GM18909 (cell line): ENCODE measurements around the gene CTH.
"Not testable (repeated sequence)": the region's sequence is repeated elsewhere in the genome, so short reads cannot be mapped to it uniquely, and the experiment has no call there.

Experiments
- ATAC-seq: cut with Tn5 transposase; IDR thresholded peaks from one replicate; pipeline ENCODE4 v1.9.1; 2021; ENCODE audit warnings: mild to moderate bottlenecking; ENCODE audit not compliant: unreplicated experiment, poor library complexity

CTH gene

DNA sequence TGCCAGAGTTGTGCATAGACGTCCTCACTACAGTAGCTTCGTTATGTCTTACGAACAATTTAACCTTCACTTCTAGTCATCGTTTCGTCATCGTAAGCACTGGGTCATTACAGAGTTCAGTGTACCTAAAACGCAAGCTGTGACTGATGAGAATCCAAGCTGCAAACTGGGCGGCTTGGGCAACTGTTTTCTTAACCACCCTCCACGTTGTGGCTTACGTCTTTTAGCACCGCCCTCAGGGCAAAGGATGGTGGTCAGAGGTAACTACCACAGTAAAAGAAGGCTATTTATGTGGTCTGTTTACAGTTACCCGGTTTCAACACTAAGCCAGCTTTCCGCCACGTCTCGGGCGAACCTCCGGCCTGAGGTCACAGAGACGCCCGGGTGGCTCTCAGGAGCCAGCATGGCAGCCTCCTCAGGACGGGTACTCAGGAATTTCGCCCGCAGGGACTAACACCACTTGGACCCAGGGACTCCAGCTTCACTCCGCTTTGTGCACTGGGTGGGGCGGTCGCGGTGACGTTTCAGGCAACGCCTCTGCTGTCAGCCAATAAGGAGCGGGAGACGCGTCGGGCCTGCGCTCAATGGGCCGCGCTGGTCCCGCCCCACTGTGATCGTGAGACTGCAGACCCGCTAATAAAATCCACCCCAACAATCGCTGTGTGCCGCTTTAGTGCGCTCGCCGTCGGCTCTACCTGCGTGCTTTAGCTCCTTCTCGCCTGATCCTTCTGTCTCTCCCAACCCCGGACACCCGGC is at the start of gene CTH:
Gene CTH, plus strand, starts transcription at position 665 of the 756 bp plus-strand sequence. CDS start 148 bp downstream, outside the sequence.
- ATAC-seq: peak; percentile 98

DNA sequence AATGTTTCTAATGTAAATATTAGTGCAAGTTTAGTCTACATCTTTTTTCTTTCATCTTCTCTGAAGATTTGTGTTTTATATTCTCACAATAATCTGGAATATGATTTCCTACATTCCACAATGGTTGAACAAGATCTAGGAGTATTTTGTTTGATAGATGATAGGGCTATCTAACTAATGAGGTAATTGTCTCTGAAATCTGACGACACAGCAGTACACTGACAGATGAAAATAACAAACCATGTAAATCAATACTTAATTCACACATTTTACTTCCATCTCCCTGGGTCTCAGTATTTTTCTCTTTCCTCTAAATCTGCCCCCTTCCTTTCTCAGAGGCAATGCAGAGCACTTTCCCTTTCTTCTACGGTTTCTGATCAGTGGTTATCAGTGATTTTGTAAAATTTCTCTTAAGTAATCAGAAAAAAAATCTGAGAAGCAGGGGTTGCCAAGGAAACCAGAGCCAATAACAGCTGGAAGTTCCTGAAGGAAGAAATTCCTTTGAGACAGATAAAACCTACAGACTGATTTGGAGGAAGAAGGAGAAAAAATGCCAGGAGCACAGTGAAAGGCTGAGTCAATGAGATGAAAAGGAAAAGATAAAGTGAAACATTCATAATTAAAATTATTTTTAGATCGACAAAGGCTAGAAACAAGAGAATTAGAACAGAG is 49.2 kb upstream of the CTH start:
- no peak for ATAC-seq

DNA sequence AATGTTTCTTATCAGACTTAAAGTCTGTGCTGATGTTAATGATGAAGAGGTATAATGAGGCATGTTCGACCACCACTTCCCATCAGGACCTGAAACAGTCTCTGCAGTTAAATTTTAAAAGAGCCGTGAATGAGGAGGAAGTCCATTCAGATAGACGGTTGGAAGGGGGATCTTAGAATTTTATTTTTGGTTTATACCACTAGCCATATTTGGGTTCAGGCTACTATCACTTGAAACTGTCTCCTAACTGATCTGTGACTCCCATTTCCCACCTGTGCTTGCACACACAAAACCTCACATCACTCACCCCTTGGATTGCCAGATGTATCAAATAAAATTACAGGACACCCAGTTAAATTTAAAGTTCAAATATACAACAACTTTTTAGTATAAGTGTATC is 46.6 kb upstream of the CTH start:
- ATAC-seq: no peak

DNA sequence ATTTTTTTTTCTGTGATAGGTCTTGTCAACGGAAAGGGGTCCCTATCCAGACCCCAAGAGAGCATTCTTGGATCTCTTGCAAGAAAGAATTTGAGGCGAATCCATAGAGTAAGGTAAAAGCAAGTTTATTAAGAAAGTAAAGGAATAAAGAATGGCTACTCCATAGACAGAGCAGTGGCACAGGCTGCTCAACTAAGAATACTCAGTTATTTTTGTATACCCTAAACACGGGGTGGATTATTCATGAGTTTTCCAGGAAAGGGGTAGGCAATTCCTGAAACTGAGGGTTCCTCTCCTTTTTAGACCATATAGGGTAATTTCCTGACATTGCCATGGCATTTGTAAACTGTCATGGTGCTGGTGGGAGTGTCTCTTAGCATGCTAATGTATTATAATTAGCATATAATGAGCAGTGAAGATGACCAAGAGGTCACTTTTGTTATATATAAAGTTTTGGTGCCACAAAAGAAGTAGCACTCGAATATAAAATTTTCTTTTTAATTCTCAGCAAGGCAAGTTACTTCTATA is 44.6 kb upstream of the CTH start:
- not testable (repeated sequence) for ATAC-seq

DNA sequence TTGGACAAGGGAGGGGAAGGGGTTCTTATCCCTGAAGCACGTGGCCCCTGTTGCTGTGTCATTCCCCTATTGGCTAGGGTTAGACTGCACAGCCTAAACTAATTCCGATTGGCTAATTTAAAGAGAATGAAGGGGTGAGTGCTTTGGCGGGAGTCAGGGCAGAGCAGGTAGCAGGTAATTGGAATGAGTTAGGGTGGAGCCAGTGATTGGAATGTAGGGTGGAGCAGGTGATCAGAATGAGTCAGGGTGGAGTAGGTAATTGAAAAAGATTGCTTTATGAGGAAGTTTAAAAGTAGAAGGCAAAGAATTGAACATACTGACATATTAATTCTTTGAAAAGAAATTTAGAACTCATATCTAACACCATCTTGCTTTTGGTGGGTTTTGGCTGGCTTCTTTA is 44.1 kb upstream of the CTH start:
- ATAC-seq: not testable (repeated sequence)

DNA sequence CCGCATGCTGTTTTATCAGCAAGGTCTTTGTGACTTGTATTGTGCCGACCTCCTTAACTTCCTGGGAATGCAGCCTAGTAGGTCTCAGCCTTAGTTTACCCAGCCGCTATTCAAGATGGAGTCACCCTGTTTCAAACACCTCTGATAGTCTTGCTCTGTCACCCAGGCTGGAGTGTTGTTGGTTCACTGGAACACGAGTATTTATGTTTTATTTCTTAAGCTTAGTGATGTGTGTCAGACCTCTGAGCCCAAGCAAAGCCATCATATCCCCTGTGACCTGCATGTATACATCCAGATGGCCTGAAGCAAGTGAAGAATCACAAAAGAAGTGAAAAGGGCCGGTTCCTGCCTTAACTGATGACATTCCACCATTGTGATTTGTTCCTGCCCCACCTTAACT is 43.7 kb upstream of the CTH start:
- ATAC-seq: not testable (repeated sequence)

DNA sequence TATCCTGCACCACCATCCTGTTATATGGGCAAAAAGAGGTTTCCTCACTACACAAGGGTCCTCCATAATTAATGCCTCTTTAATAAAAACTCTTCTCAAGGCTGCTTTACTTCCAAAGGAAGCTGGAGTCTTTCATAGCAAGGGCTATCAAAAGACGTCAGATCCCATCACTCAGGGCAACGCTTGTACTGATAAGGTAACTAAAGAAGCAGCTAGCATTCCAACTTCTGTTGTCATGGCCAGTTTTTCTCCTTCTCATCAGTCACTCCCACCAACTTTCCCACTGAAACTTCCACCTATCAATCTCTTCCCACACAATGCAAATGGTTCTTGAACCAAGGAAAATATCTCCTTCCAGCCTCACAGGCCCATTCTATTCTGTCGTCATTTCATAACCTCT is 39.5 kb upstream of the CTH start:
- not testable (repeated sequence) for ATAC-seq

DNA sequence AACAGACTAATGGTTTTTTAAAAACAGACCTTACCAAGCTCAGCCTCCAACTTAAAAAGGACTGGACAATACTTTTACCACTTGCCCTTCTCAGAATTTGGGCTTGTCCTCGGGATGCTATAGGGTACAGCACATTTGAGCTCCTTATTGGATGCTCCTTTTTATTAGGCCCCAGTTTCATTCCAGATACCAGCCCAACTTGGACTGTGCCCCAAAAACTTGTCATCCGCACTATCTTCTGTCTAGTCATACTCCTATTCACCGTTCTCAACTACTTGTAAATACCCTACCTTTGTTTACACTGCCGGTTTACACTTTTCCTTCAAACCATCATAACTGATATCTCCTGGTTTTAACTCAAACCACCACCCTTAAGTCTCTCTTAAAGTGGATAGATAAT is 38.6 kb upstream of the CTH start:
- no peak for ATAC-seq

DNA sequence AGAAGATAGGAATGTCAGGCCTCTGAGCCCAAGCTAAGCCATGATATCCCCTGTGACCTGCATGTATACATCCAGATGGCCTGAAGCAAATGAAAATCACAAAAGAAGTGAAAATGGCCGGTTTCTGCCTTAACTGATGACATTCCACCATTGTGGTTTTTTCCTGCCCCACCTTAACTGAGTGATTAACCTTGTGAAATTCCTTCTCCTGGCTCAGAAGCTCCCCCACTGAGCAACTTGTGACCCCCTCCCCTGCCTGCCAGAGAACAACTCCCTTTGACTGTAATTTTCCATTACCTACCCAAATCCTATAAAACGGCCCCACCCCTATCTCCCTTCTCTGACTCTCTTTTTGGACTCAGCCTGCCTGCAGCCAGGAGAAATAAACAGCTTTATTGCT is 37.5 kb upstream of the CTH start:
- ATAC-seq: not testable (repeated sequence)

DNA sequence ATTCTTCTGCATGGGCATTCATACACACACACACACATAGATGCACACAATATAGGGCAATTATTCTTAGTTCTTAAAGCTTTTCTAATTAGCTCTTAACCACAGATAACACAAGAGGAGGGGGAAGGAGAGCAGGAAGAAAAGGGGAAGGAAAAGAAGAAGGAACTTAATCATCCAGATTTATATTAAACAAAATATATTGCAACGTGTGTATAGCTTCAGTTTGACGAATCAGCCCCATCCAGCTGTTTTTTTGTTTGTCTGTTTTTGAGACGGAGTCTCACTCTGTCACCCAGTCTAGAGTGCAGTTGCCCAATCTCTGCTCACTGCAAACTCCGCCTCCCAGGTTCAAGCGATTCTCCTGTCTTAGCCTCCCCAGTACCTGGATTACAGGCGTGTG is 34.9 kb upstream of the CTH start:
- no peak for ATAC-seq

DNA sequence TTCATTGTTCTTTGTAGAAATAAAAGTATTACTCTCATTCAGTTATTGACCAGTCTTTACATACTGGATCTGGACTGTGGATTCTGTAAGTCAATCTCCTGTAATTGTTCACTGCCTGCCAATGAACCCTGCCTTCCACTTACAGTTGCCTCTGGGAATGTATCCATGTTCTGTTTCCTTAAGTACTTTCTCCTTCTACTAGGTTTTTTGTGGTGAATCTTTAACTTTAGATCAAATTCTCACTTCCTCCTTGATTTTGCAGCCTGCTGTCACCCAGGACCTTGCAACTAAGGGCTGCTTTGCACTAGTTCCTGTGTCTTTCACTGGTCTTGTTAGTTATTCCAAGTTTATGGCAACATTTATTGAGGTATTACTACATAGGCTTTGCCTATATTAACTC is 28.4 kb upstream of the CTH start:
- ATAC-seq: peak; percentile 96

DNA sequence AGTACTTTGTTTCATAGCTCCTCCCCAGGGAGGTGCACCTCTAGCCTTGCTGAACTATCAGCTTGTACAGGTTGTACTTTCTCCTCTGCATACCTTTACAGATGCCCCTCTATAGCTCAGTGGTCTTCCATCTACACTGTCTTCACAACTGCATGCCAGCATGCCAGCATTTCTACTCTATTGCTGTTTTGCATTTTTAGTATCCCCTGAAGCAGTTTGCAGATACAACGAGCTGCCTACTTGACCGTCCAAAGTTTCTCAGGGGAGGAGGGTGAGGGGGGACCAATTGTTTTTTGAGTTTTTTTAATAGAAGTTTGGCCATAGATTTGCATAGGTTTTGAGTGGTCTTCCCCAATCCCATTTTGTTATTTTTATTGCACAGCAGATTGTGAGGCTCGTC is 27.6 kb upstream of the CTH start:
- ATAC-seq: peak; percentile 9

DNA sequence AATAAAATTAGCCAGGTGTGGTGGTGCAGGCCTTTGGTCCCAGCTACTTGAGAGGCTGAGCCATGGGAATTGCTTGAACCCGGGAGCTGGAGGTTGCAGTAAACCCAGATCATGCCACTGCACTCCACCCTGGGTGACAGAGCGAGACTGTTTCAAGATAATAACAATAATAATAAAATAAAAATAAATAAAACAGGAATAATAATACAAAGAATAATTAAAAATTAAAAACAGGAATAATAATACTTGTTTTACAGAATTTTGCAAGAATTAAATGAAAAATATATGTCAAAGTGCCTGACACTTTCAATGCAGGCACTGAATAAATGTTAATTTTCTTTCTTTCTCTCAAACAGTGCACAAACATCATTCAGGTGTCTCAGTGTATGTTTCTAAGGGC is 26.5 kb upstream of the CTH start:
- no peak for ATAC-seq

DNA sequence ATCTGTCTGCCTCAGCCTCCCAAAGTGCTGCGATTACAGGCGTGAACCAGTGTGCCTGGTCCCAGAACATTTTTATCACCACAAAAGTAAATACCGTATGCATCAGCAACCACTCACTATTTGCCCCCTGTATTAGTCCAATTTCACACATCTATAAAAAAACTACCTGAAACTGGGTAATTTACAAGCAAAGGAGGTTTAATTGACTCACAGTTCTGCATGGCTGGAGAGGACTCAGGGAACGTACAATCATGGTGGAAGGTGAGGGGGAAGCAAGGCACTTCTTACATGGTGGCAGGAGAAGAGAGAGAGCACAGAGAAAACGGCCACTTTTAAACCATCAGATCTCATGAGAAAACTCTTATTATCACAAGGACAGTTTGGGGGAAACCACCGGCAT is 25.6 kb upstream of the CTH start:
- ATAC-seq: no peak

DNA sequence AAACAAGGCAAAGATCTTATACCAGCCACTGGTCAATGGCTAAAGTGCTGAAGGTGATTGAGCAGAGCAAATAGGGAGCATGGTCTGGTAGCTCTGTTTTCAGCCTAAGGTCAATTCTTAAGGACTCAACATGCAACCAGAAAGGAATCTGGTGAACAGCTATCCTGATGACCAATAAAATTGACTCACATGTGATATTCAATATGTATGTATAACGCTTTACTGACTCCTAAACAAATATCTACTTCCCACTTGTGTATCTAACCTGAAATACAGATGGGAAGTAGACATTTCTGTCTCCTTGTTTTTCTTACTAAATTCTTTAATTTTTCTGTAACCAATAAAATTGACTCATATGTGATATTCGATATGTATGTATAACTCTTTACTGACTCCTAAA is 24.9 kb upstream of the CTH start:
- ATAC-seq: no peak

DNA sequence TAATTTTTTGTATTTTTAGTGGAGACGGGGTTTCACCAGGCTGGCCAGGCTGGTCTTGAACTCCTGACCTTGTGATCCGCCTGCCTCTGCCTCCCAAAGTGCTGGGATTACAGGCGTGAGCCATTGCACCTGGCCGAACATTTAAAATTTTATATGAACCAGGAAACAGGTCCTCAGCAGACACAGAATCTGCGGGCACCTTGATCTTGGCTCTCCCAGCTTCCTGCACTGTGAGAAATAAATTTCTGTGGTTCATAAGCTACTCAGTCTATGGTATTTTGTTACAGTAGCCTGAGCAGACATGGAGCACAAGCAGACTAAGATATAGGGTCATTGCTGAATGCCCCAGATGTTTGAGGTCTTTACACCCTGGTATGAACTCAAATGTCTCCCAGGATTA is 23.6 kb upstream of the CTH start:
- ATAC-seq: no peak

DNA sequence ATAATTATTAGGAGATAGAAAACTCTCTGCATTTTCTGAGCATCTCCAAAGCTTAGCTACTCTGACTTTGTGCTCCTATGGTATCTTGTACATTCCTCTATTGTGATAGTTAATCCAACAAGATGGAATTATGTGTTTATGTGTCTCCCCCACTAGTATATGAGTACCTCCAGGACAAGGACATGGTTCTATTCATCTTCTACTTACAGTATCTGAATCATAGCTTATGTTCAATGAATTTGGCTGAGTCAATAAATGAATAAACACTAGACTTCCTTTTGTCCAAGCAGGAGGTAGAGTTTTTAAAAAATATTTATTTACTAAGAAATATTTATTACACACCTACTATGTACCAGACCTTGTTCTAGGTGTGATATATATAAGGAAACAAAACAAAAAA is 18.4 kb upstream of the CTH start:
- ATAC-seq: no peak

DNA sequence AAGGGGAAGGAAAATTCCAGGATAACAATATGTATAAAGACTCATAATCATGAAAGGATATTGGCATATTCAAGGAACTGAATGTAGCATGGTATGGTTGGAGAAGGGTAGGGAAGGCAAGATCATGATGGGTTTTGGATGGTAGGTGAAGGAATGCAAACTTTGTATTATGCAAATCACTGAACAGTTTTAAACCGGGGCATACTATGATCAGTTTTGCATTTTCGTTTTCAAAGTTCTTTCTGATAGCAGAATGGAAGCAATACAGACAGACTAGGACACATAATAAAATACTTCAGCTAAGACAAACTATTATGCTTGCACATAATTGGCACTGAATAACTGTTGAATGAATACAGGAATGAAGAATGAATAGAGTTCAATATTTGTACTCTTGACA is 14.5 kb upstream of the CTH start:
- no peak for ATAC-seq

DNA sequence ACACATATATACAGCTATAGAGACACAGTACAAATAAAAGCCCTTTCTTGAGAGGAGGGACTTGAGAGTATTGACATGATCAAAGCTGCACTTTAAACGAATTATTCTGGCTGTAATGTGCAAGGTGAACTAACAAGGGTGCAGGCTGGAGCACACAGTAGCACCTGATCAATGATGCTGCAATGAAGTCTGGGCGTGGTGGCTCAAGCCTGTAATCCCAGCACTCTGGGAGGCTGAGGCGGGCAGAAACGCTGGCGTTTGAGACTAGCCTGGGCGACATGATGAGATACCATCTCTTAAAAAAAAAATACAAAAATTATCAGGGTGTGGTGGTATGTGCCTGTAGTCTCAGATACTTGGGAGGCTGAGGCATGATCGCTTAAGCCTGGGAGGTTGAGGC is 14.1 kb upstream of the CTH start:
- no peak for ATAC-seq

DNA sequence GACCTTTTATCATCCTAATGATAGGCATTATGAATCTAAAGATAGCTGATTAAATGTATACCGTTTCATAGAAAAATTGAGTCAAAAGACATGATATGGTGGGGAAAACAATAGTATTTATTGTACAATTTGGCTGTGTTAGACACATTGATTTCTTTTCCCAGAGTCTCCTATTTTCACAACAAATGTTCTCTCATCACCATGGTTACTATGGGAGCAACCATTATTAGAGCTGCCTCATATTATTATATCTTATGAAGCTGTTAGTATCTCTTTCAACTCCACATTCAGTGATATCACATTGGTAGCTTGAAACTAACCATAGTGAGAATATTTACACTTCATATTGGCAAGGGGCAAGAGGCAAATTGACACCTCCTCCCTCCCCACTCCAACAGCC is 10.7 kb upstream of the CTH start:
- ATAC-seq: no peak

DNA sequence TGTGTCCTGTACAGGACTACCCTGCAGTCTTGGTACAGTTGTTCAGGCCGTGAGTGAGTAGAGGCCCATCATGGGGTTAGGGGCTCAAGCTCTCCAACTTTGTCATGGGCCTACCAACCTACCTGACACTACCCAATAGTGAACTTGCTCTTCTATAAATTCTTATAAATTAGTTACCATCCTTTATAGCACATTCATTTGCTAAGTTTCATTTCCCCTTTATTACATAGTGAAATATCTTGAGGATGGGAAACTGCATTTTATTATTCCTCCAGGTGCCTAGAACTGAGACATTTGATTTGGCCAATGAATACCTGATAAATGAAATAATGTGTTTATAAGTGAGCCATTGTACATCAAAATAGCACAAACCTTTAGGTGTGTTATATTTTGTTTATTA is 9.1 kb upstream of the CTH start:
- ATAC-seq: no peak

DNA sequence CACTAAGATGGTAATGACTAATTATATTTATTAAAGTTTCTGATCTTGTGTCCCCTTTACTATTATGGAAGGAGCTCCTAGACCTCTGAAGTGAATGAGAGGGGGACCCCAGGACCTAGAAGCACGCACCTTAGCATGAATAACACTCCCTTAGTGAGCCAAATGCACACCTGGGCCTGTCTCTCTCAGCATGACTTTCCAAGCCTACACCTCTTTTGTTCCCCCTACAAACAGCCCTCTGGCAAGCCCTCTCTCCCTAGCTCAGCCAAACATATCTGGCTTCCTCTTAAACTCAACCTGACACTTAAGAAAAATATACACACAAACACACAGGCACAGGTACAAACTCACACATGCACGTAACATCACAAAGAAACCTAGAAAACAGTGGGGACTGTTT is 7.3 kb upstream of the CTH start:
- ATAC-seq: no peak
